Keratinocyte (primary cell): ENCODE measurements around the gene GRIK4. TPM values are rescaled to one million over a fixed set of nuclear protein-coding genes. Genes with fewer than 3 reads are reported as not detected.

ENCODE experiments used
- DNase-seq: peaks from one replicate; pipeline ENCODE4 v3.0.0-alpha.2; 2011; ENCODE audit warnings: low read depth, missing footprints, low spot score
- FAIRE-seq: peaks from 2 replicates; lab custom pipeline; 2011; peaks lifted over from hg19 to GRCh38; lab: Jason Lieb, UNC
- H2AFZ ChIP-seq: 2 replicates; pipeline ENCODE4 v1.6.0; 2012; ENCODE audit warnings: low read length, control low read depth, inconsistent platforms; ENCODE audit not compliant: control insufficient read depth
- H3K27ac ChIP-seq: 2 replicates; pipeline ENCODE4 v1.5.1; 2011; ENCODE audit warnings: low read length; ENCODE audit not compliant: control insufficient read depth, insufficient read depth
- H3K27me3 ChIP-seq: 3 replicates; pipeline ENCODE4 v1.6.0; 2011; ENCODE audit warnings: low read length; ENCODE audit not compliant: control insufficient read depth, insufficient read depth; ENCODE audit errors: extremely low read depth
- H3K36me3 ChIP-seq, 2 experiments: 2 replicates in 1 of 2; 3 replicates in 1 of 2; pipeline ENCODE4 v1.5.1; 2011; ENCODE audit warnings: low read length in 2 of 2, mild to moderate bottlenecking in 1 of 2; ENCODE audit not compliant: control insufficient read depth in 2 of 2, insufficient read depth in 2 of 2; ENCODE audit errors: extremely low read depth in 1 of 2
- H3K4me1 ChIP-seq: 3 replicates; pipeline ENCODE4 v1.5.1; 2011; ENCODE audit warnings: low read length; ENCODE audit not compliant: control insufficient read depth, insufficient read depth; ENCODE audit errors: extremely low read depth
- H3K4me2 ChIP-seq: 3 replicates; pipeline ENCODE4 v1.6.0; 2011; ENCODE audit warnings: low read depth, low read length; ENCODE audit not compliant: control insufficient read depth, insufficient read depth; ENCODE audit errors: extremely low read depth
- H3K4me3 ChIP-seq, 3 experiments: fragments of 200-600 bp in 1 of 3; sonication (generic) in 1 of 3; 2 replicates in 2 of 3; 3 replicates in 1 of 3; pipeline ENCODE4 v1.5.1; 2011 to 2016; ENCODE audit warnings: low read length in 3 of 3, mild to moderate bottlenecking in 3 of 3, control low read depth in 2 of 3, inconsistent platforms in 1 of 3, low read depth in 1 of 3, mixed read lengths in 1 of 3, mixed run types in 1 of 3, moderate library complexity in 1 of 3; ENCODE audit not compliant: control insufficient read depth in 2 of 3, insufficient read depth in 2 of 3; ENCODE audit errors: extremely low read depth in 1 of 3
- H3K79me2 ChIP-seq: 2 replicates; pipeline ENCODE4 v1.6.0; 2012; ENCODE audit warnings: low read length; ENCODE audit not compliant: control insufficient read depth, insufficient read depth
- H3K9ac ChIP-seq: 3 replicates; pipeline ENCODE4 v1.6.0; 2011; ENCODE audit warnings: low read length; ENCODE audit not compliant: control insufficient read depth, insufficient read depth; ENCODE audit errors: extremely low read depth
- H3K9me1 ChIP-seq: 3 replicates; pipeline ENCODE4 v1.6.0; 2011; ENCODE audit warnings: low read length; ENCODE audit not compliant: control insufficient read depth, insufficient read depth; ENCODE audit errors: extremely low read depth
- H3K9me3 ChIP-seq: 2 replicates; pipeline ENCODE4 v1.5.1; 2012; ENCODE audit warnings: low read depth, low read length; ENCODE audit not compliant: control insufficient read depth
- H4K20me1 ChIP-seq: 3 replicates; pipeline ENCODE4 v1.6.0; 2011; ENCODE audit warnings: low read length; ENCODE audit not compliant: control insufficient read depth, insufficient read depth; ENCODE audit errors: extremely low read depth
- EZH2 ChIP-seq: IDR thresholded peaks from one replicate; pipeline ENCODE4 v1.6.1; 2012; ENCODE audit warnings: inconsistent platforms, mild to moderate bottlenecking, low read length, moderate library complexity
- dilution Hi-C: fragments of 300-500 bp; cut with MboI; formaldehyde crosslinking; loops from one replicate; pipeline ENCODE4 v1.7.0; 2020; ENCODE audit warnings: low sequenced_read_pairs; ENCODE audit not compliant: extremely low pct_ligation_motif_present
- polyA plus RNA-seq, 5 experiments: library from polyadenylated mRNA; depleted of rRNA in 3 of 5; stranded (reverse) in 3 of 5; stranded (forward) in 1 of 5; unstranded in 1 of 5; fragments of >200 nt; gene quantifications; 1 replicate in 1 of 5; 2 replicates in 3 of 5; 3 replicates in 1 of 5; pipeline versions ENCODE4 v1.2.1 to v1.2.3, GENCODE V29; 2011 to 2012; ENCODE audit warnings: missing spikeins in 2 of 5, low read depth in 1 of 5, low replicate concordance in 1 of 5
- TF ChIP-seq, protein P1 (sequence below), 3 experiments: IDR thresholded peaks in 1 of 3; conservative IDR thresholded peaks in 1 of 3; optimal IDR thresholded peaks in 1 of 3; 2 replicates in 2 of 3; 3 replicates in 1 of 3; pipeline versions ENCODE3 to v1.5.1; 2011; ENCODE audit warnings: low read length in 3 of 3, mild to moderate bottlenecking in 3 of 3, moderate library complexity in 2 of 3, control low read depth in 1 of 3, inconsistent platforms in 1 of 3; ENCODE audit not compliant: insufficient read depth in 2 of 3; ENCODE audit errors: extremely low read depth in 1 of 3

The GRIK4 gene
- polyA plus RNA-seq, 1 donor (not counting 4 experiments of a cell fraction or from before 2014, with no cell fraction given): not detected

- dilution Hi-C loops: no loop called here
- Histone ChIP-seq H3K9ac (no peak overlapping the region), H3K79me2 (no peaks in the 10 kb centered on the region), H2AFZ (no peak overlapping the region), H3K36me3 (no peaks in the 10 kb centered on the region), H3K4me2 (no peak overlapping the region), H3K4me3 (no peak overlapping the region), H3K27ac (no peak overlapping the region), H3K9me1 (no peaks in the 10 kb centered on the region), H4K20me1 (no peaks in the 10 kb centered on the region), H3K9me3 (no peaks in the 10 kb centered on the region), H3K27me3 (peaks cover 10% of the 10 kb centered on the region), H3K4me1 (no peaks in the 10 kb centered on the region)
- TF ChIP-seq EZH2: no peak
- TF ChIP-seq, protein P1, sequence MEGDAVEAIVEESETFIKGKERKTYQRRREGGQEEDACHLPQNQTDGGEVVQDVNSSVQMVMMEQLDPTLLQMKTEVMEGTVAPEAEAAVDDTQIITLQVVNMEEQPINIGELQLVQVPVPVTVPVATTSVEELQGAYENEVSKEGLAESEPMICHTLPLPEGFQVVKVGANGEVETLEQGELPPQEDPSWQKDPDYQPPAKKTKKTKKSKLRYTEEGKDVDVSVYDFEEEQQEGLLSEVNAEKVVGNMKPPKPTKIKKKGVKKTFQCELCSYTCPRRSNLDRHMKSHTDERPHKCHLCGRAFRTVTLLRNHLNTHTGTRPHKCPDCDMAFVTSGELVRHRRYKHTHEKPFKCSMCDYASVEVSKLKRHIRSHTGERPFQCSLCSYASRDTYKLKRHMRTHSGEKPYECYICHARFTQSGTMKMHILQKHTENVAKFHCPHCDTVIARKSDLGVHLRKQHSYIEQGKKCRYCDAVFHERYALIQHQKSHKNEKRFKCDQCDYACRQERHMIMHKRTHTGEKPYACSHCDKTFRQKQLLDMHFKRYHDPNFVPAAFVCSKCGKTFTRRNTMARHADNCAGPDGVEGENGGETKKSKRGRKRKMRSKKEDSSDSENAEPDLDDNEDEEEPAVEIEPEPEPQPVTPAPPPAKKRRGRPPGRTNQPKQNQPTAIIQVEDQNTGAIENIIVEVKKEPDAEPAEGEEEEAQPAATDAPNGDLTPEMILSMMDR (optimal IDR thresholded peaks at IDR 0.05 in 1 of 3, IDR thresholded peaks at IDR 0.05 in 1 of 3, conservative IDR thresholded peaks at IDR 0.05 in 1 of 3; ENCODE audit: extremely low read depth in 1 of 3, insufficient read depth in 2 of 3, low read length in 3 of 3): no peak
- FAIRE-seq (no peak), DNase-seq (no peak)
Measured at GRCh38 chr11:120694726-120695125, 183.2 kb downstream of the GRIK4 start.

DNA sequence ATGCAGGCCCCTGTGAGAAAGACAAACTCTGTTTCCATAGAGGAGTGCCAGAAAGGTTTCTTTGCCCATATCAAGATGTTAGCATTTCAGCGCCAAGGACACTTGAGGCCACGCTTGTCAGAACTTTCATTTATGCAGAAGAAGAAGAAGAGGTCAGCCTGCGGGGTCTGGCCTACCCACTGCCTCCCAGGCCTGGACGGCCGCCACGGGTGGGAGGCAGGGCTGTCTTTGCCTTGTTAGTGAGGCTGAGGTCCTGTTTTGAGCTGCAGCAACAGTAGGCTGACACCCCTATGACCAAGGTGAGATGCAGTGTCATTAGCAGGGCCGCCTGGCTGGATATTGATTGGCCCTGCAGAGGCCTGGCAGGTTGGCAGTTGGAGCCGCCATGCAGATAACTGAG, 183.9 kb downstream of the GRIK4 start:
- H2AFZ ChIP-seq: no peak overlapping the region
- TF ChIP-seq, protein P1 (optimal IDR thresholded peaks at IDR 0.05 in 1 of 3, IDR thresholded peaks at IDR 0.05 in 1 of 3, conservative IDR thresholded peaks at IDR 0.05 in 1 of 3; ENCODE audit: extremely low read depth in 1 of 3, insufficient read depth in 2 of 3, low read length in 3 of 3): no peak
- no peak for TF ChIP-seq EZH2
- no peak overlapping the region for H3K27ac ChIP-seq
- no peaks in the 10 kb centered on the region for H4K20me1 ChIP-seq
- H3K27me3 ChIP-seq: peaks cover 10% of the 10 kb centered on the region
- no peaks in the 10 kb centered on the region for H3K9me3 ChIP-seq
- no peak overlapping the region for H3K9ac ChIP-seq
- H3K36me3 ChIP-seq: no peaks in the 10 kb centered on the region
- no peaks in the 10 kb centered on the region for H3K79me2 ChIP-seq
- no peaks in the 10 kb centered on the region for H3K9me1 ChIP-seq
- dilution Hi-C loops: no loop called here
- H3K4me2 ChIP-seq: no peak overlapping the region
- DNase-seq (no peak), FAIRE-seq (no peak)
- no peaks in the 10 kb centered on the region for H3K4me1 ChIP-seq
- no peak overlapping the region for H3K4me3 ChIP-seq
